HG02943 (cell line): ENCODE results near the gene RHOG.

Experiments used
- ATAC-seq: cut with Tn5 transposase; IDR thresholded peaks from one replicate; pipeline ENCODE4 v1.9.1; 2021; ENCODE audit warnings: mild to moderate bottlenecking, low read depth, moderate library complexity; ENCODE audit not compliant: unreplicated experiment

The RHOG gene

DNA sequence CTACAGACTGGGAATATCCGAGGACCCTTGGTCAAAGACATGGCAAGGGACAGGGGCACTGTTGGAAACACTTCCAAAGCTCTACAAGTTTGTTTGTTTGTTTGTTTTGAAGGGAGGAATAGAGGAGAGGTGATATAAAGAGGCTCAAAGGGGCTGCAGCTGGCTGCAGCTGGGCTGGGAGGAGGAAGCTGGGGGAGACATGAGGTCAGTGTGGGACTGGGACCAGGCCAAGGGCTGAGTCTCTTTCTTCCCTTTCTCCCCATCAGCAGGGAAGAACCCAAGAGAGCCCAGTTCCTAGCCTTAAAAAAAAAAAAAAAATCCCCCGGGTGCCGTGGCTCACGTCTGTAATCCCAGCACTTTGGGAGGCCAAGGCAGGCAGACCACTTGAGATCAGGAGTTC is 5.0 kb downstream of the RHOG start:
- no peak for ATAC-seq

GRCh38 chr11:3834664-3835461 is 5.9 kb downstream of the RHOG start:
- ATAC-seq = no peak

GRCh38 chr11:3834349-3834663 is 6.5 kb downstream of the RHOG start:
- no peak for ATAC-seq

DNA sequence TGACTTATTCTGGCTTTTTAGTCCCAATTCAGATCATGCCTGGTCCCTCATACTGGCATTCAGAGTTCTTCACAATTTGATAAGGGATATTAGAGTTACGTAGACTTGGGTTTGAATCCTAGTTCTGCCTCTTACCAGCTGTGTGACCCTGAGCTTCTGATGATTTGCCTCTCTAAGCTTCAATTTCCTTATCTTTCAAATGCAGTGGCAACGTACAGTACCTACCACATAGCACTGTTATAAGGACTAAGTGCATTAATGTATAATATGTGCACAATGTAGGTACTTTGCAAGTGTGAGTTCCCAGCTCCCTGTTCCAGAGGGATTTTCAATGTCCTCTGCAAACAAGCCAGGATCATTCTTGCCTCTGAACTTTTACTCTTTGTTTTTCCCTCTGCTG is 7.3 kb downstream of the RHOG start:
- ATAC-seq = no peak

DNA sequence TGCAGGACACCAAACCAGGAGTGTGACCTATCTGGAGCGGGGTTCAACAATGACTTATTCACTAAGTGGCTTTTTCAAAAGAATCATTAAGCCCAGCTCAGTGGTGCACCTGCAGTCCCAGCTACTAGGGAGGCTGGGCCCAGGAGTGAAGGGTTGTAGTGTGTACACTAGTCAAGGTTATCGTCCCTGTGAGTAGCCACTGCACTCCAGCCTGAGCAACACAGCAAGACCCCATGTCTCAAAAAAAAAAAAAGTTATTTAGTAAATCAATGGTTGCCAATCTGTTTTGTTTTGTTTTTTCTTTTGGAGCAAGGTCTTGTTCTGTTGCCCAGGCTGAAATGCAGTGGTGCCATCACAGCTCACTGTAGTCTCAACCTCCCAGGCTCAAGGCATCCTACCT is 7.9 kb downstream of the RHOG start:
- no peak for ATAC-seq

GRCh38 chr11:3831378-3832239 is 9.2 kb downstream of the RHOG start:
- no peak for ATAC-seq

GRCh38 chr11:3830730-3831129 is 10.0 kb downstream of the RHOG start:
- no peak for ATAC-seq

DNA sequence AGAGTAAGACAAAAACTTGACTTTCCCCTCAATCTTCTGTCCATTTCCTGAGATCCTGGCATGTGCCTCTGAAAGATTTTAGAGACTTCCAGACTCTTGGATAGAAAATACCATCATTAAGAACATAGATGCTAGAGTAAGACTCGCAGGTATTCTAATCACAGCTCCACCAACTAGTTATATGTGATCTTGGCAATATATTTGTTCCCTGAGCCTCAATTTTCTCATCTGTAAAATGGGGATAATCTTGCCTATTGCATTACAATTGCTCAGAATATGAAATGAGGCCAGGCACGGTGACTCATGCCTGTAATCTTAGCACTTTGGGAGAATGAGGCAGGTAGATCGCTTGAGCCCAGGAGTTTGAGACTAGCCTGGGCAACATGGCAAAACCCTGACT is 10.7 kb downstream of the RHOG start:
- ATAC-seq = no peak

DNA sequence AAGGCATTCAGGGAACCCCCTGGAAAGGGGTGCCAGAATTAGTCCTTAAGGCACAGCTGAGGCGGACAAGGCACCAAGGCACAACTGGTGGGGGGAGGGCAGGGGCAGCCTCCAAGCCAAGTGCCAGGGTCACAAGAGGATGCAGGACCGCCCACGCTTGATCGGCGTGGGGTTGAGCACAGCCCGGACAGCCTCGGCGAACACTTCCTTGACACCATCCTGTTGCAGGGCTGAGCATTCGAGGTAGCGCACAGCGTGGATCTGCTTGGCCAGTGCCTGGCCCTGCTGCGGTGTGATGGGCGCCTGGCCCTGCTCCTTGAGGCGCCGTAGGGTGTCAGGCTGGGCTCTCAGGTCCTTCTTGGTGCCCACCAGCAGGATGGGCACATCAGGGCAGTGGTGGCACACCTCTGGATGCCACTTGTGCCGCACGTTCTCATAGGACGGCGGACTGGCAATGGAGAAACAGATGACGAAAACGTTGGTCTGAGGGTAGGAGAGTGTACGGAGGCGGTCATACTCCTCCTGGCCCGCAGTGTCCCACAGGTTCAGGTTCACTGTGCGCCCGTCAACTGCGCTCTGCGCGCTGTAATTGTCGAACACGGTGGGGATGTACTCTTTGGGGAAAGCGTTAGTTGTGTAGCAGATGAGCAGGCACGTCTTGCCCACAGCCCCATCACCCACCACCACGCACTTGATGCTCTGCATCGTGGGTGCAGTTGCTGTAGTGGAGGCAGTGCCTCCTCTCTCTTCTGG is 13.1 kb downstream of the RHOG start:
- no peak for ATAC-seq

GRCh38 chr11:3826721-3827120 is 14.0 kb downstream of the RHOG start:
- no peak for ATAC-seq

GRCh38 chr11:3825473-3826154 is 15.1 kb downstream of the RHOG start:
- no peak for ATAC-seq

DNA sequence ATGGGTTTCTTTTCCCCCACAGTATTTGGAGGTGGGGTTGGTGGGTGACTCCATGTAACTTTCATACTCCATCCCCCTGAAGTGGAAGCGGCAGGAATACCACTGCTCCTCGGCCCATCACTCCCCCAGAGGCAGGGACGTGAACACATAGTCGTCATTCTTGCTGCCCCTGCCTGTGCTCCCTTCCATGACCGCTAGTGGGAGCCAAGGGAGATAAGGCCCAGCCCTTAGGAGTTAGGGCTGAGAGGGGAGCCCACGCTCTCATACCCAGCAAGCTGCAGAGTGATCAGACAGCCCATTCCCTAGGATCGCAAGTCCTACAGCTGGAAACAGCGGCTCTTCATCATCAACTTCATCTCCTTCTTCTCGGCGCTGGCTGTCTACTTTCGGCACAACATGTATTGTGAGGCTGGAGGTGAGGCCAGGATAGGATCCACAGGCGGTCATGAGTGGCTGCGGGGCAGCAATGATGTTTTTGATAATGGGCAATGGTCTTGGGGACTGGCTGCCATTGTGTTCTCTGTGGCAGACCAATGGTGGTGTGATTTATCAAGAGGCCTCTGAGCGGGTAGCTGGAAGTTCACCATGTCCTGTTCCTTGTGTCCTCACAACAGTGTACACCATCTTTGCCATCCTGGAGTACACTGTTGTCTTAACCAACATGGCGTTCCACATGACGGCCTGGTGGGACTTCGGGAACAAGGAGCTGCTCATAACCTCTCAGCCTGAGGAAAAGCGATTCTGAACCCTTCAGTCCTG is 15.9 kb downstream of the RHOG start:
- peak; percentile 79 for ATAC-seq

DNA sequence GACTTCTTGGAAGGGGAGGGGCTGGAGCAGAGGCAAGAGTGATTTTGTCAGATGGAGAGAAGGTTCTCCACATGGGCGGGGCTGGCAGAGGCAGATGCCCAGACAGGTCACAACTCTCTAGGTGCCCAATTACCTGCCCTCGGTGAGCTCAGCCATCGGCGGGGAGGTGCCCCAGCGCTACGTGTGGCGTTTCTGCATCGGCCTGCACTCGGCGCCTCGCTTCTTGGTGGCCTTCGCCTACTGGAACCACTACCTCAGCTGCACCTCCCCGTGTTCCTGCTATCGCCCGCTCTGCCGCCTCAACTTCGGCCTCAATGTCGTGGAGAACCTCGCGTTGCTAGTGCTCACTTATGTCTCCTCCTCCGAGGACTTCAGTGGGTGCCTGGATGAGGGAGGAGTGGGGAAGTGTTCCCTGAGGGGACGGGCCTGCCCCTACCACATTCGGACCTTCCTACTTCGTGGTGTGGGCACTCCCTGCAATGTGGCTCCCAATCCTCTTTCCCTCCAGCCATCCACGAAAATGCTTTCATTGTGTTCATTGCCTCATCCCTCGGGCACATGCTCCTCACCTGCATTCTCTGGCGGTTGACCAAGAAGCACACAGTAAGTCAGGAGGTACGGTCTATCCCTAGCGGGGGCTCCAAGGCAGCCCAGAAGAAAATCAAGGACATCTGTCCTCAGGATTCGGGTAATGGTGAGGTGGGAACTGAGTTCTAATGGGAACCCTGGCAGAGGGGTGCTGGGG is 16.8 kb downstream of the RHOG start:
- ATAC-seq = no peak

GRCh38 chr11:3823303-3823702 is 17.5 kb downstream of the RHOG start:
- no peak for ATAC-seq

GRCh38 chr11:3822312-3822711 is 18.4 kb downstream of the RHOG start:
- ATAC-seq = no peak

- no peak for ATAC-seq
Measured at GRCh38 chr11:3820971-3821370, 19.8 kb downstream of the RHOG start.

GRCh38 chr11:3817181-3817800 is 23.5 kb downstream of the RHOG start:
- ATAC-seq = no peak

GRCh38 chr11:3816673-3817072 is 24.1 kb downstream of the RHOG start:
- no peak for ATAC-seq

GRCh38 chr11:3815845-3816244 is 24.9 kb downstream of the RHOG start:
- ATAC-seq = no peak
